ENCODE results near the gene RHOV. TPM values are rescaled to one million over a fixed set of nuclear protein-coding genes. Genes with fewer than 3 reads are reported as not detected.

The RHOV gene
- total and polyA plus RNA-seq, 2 donors (not counting 1 experiment from before 2014, with no cell fraction given): not detected

DNA sequence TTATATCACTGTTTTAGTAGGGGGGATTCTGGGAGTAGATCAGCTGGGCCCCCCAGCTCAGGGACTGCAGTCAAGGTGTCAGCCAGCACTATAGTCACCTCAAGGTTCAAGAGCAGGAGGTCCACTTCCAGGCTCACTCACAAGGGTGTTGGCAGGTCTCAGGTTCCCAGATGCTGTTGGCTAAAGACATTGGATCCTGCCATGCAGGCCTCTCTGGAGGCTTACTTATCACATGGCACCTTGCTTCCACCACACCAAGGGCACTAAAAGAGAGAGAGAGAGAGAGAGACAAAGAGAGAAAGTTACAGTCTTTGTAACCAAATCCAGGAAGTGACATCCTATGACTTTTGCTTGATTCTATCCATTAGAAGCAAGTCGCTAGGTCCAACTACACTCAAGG, 38.0 kb downstream of the RHOV start:
- H3K4me3 ChIP-seq (replicated peaks in 1 of 4; ENCODE audit: control extremely low read depth in 1 of 4, insufficient read depth in 1 of 4, low read depth in 3 of 4, low read length in 4 of 4): no peak overlapping the region
- no peak overlapping the region for H2AFZ ChIP-seq (ENCODE audit: low read length)
- H3K79me2 ChIP-seq (ENCODE audit: control insufficient read depth, insufficient read depth, low read length): no peaks in the 10 kb centered on the region
- no peak overlapping the region for H3K4me2 ChIP-seq (ENCODE audit: extremely low read depth, insufficient read depth, low read length)
- no peaks in the 10 kb centered on the region for H3K4me1 ChIP-seq (ENCODE audit: control insufficient read depth, extremely low read depth, insufficient read depth, low read length)
- H3K9me3 ChIP-seq (ENCODE audit: control insufficient read depth, insufficient read depth, low read depth, low read length): no peaks in the 10 kb centered on the region
- no peak for DNase-seq (ENCODE audit: low read depth in 2 of 2)
- no peaks in the 10 kb centered on the region for H3K36me3 ChIP-seq (ENCODE audit: control insufficient read depth, insufficient read depth, low read length)
- no peak overlapping the region for H3K9ac ChIP-seq (ENCODE audit: insufficient read depth, low read length)
- H3K27ac ChIP-seq (ENCODE audit: insufficient read depth, low read length): no peak overlapping the region
- TF ChIP-seq, protein P1, sequence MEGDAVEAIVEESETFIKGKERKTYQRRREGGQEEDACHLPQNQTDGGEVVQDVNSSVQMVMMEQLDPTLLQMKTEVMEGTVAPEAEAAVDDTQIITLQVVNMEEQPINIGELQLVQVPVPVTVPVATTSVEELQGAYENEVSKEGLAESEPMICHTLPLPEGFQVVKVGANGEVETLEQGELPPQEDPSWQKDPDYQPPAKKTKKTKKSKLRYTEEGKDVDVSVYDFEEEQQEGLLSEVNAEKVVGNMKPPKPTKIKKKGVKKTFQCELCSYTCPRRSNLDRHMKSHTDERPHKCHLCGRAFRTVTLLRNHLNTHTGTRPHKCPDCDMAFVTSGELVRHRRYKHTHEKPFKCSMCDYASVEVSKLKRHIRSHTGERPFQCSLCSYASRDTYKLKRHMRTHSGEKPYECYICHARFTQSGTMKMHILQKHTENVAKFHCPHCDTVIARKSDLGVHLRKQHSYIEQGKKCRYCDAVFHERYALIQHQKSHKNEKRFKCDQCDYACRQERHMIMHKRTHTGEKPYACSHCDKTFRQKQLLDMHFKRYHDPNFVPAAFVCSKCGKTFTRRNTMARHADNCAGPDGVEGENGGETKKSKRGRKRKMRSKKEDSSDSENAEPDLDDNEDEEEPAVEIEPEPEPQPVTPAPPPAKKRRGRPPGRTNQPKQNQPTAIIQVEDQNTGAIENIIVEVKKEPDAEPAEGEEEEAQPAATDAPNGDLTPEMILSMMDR (conservative IDR thresholded peaks at IDR 0.05 in 1 of 2, IDR thresholded peaks at IDR 0.05 in 1 of 2; ENCODE audit: low read depth in 1 of 2, low read length in 2 of 2): no peak
- no peak for TF ChIP-seq EZH2 (IDR thresholded peaks at IDR 0.05; ENCODE audit: low read length, missing control alignments)
- H3K27me3 ChIP-seq (ENCODE audit: control insufficient read depth, insufficient read depth, low read length): no peaks in the 10 kb centered on the region
- no peaks in the 10 kb centered on the region for H4K20me1 ChIP-seq (ENCODE audit: control insufficient read depth, extremely low read depth, insufficient read depth, low read length)

DNA sequence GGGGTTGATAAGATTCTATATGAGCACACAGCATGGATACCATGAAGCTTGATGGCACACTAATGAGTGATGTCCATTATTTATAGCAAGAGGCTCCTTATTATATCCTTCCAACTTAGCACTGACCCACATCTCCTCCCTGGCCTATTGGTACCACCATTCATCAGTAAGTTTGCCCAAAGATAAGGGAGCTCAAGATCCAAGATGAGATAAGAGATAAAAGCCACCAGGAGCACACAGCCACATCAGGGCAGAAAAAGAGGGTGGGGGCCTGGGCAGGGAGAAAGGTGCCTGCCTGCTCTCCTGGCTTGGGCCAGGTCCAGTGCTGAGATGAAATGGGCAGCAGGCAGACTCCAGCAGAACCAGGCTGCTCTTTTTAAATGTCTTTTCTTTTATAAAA, 41.1 kb downstream of the RHOV start:
- TF ChIP-seq, protein P1 (conservative IDR thresholded peaks at IDR 0.05 in 1 of 2, IDR thresholded peaks at IDR 0.05 in 1 of 2; ENCODE audit: low read depth in 1 of 2, low read length in 2 of 2): no peak
- no peak for TF ChIP-seq EZH2 (IDR thresholded peaks at IDR 0.05; ENCODE audit: low read length, missing control alignments)
- DNase-seq (ENCODE audit: low read depth in 2 of 2): no peak
- H3K9me3 ChIP-seq (ENCODE audit: control insufficient read depth, insufficient read depth, low read depth, low read length): no peaks in the 10 kb centered on the region
- H3K27me3 ChIP-seq (ENCODE audit: control insufficient read depth, insufficient read depth, low read length): no peaks in the 10 kb centered on the region
- no peak overlapping the region for H3K27ac ChIP-seq (ENCODE audit: insufficient read depth, low read length)
- no peaks in the 10 kb centered on the region for H3K4me1 ChIP-seq (ENCODE audit: control insufficient read depth, extremely low read depth, insufficient read depth, low read length)
- no peaks in the 10 kb centered on the region for H3K36me3 ChIP-seq (ENCODE audit: control insufficient read depth, insufficient read depth, low read length)
- H3K4me2 ChIP-seq (ENCODE audit: extremely low read depth, insufficient read depth, low read length): no peak overlapping the region
- H3K79me2 ChIP-seq (ENCODE audit: control insufficient read depth, insufficient read depth, low read length): no peaks in the 10 kb centered on the region
- no peak overlapping the region for H2AFZ ChIP-seq (ENCODE audit: low read length)
- H3K9ac ChIP-seq (ENCODE audit: insufficient read depth, low read length): no peak overlapping the region
- no peaks in the 10 kb centered on the region for H4K20me1 ChIP-seq (ENCODE audit: control insufficient read depth, extremely low read depth, insufficient read depth, low read length)
- H3K4me3 ChIP-seq (replicated peaks in 1 of 4; ENCODE audit: control extremely low read depth in 1 of 4, insufficient read depth in 1 of 4, low read depth in 3 of 4, low read length in 4 of 4): no peak overlapping the region

DNA sequence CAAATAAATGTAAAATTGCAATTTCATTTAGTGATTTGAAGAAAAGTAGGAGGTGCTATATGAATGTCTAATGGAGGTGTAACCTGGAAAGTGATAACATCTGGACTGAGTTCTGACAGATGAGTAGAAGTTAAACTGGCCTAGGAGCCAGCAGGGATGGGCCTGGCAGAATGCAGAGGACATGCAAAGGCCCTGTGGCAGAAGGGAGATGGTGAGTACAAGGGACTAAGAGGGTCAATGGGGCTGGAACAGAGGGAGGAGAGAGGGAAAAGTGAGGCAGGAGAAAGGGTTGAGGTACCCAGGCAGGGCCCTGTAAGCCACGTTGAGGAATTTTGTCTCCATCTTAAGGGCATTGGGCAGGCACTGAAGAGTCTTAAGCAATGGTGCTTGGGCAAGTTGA, 42.2 kb downstream of the RHOV start:
- Histone ChIP-seq H2AFZ (ENCODE audit: low read length) (no peak overlapping the region), H4K20me1 (ENCODE audit: control insufficient read depth, extremely low read depth, insufficient read depth, low read length) (no peaks in the 10 kb centered on the region), H3K79me2 (ENCODE audit: control insufficient read depth, insufficient read depth, low read length) (no peaks in the 10 kb centered on the region), H3K36me3 (ENCODE audit: control insufficient read depth, insufficient read depth, low read length) (no peaks in the 10 kb centered on the region), H3K9ac (ENCODE audit: insufficient read depth, low read length) (no peak overlapping the region), H3K9me3 (ENCODE audit: control insufficient read depth, insufficient read depth, low read depth, low read length) (no peaks in the 10 kb centered on the region), H3K4me1 (ENCODE audit: control insufficient read depth, extremely low read depth, insufficient read depth, low read length) (no peaks in the 10 kb centered on the region), H3K4me3 (replicated peaks in 1 of 4; ENCODE audit: control extremely low read depth in 1 of 4, insufficient read depth in 1 of 4, low read depth in 3 of 4, low read length in 4 of 4) (no peak overlapping the region), H3K27me3 (ENCODE audit: control insufficient read depth, insufficient read depth, low read length) (peaks cover under 1% of the 10 kb centered on the region), H3K27ac (ENCODE audit: insufficient read depth, low read length) (no peak overlapping the region), H3K4me2 (ENCODE audit: extremely low read depth, insufficient read depth, low read length) (no peak overlapping the region)
- no peak for DNase-seq (ENCODE audit: low read depth in 2 of 2)
- TF ChIP-seq EZH2 (IDR thresholded peaks at IDR 0.05; ENCODE audit: low read length, missing control alignments): no peak
- TF ChIP-seq, protein P1 (conservative IDR thresholded peaks at IDR 0.05 in 1 of 2, IDR thresholded peaks at IDR 0.05 in 1 of 2; ENCODE audit: low read depth in 1 of 2, low read length in 2 of 2): no peak

All from fibroblast of lung (primary cell).